Keratinocyte (primary cell): ENCODE results near the gene WNT7A. TPM values are rescaled to one million over a fixed set of nuclear protein-coding genes. Genes with fewer than 3 reads are reported as not detected.

Experiments
- DNase-seq: peaks from one replicate; pipeline ENCODE4 v3.0.0-alpha.2; 2011; ENCODE audit warnings: low read depth, missing footprints, low spot score
- FAIRE-seq: peaks from 2 replicates; lab custom pipeline; 2011; peaks lifted over from hg19 to GRCh38; lab: Jason Lieb, UNC
- H2AFZ ChIP-seq: 2 replicates; pipeline ENCODE4 v1.6.0; 2012; ENCODE audit warnings: low read length, control low read depth, inconsistent platforms; ENCODE audit not compliant: control insufficient read depth
- H3K27ac ChIP-seq: 2 replicates; pipeline ENCODE4 v1.5.1; 2011; ENCODE audit warnings: low read length; ENCODE audit not compliant: control insufficient read depth, insufficient read depth
- H3K27me3 ChIP-seq: 3 replicates; pipeline ENCODE4 v1.6.0; 2011; ENCODE audit warnings: low read length; ENCODE audit not compliant: control insufficient read depth, insufficient read depth; ENCODE audit errors: extremely low read depth
- H3K36me3 ChIP-seq, 2 experiments: 2 replicates in 1 of 2; 3 replicates in 1 of 2; pipeline ENCODE4 v1.5.1; 2011; ENCODE audit warnings: low read length in 2 of 2, mild to moderate bottlenecking in 1 of 2; ENCODE audit not compliant: control insufficient read depth in 2 of 2, insufficient read depth in 2 of 2; ENCODE audit errors: extremely low read depth in 1 of 2
- H3K4me1 ChIP-seq: 3 replicates; pipeline ENCODE4 v1.5.1; 2011; ENCODE audit warnings: low read length; ENCODE audit not compliant: control insufficient read depth, insufficient read depth; ENCODE audit errors: extremely low read depth
- H3K4me2 ChIP-seq: 3 replicates; pipeline ENCODE4 v1.6.0; 2011; ENCODE audit warnings: low read depth, low read length; ENCODE audit not compliant: control insufficient read depth, insufficient read depth; ENCODE audit errors: extremely low read depth
- H3K4me3 ChIP-seq, 3 experiments: fragments of 200-600 bp in 1 of 3; sonication (generic) in 1 of 3; 2 replicates in 2 of 3; 3 replicates in 1 of 3; pipeline ENCODE4 v1.5.1; 2011 to 2016; ENCODE audit warnings: low read length in 3 of 3, mild to moderate bottlenecking in 3 of 3, control low read depth in 2 of 3, inconsistent platforms in 1 of 3, low read depth in 1 of 3, mixed read lengths in 1 of 3, mixed run types in 1 of 3, moderate library complexity in 1 of 3; ENCODE audit not compliant: control insufficient read depth in 2 of 3, insufficient read depth in 2 of 3; ENCODE audit errors: extremely low read depth in 1 of 3
- H3K79me2 ChIP-seq: 2 replicates; pipeline ENCODE4 v1.6.0; 2012; ENCODE audit warnings: low read length; ENCODE audit not compliant: control insufficient read depth, insufficient read depth
- H3K9ac ChIP-seq: 3 replicates; pipeline ENCODE4 v1.6.0; 2011; ENCODE audit warnings: low read length; ENCODE audit not compliant: control insufficient read depth, insufficient read depth; ENCODE audit errors: extremely low read depth
- H3K9me1 ChIP-seq: 3 replicates; pipeline ENCODE4 v1.6.0; 2011; ENCODE audit warnings: low read length; ENCODE audit not compliant: control insufficient read depth, insufficient read depth; ENCODE audit errors: extremely low read depth
- H3K9me3 ChIP-seq: 2 replicates; pipeline ENCODE4 v1.5.1; 2012; ENCODE audit warnings: low read depth, low read length; ENCODE audit not compliant: control insufficient read depth
- H4K20me1 ChIP-seq: 3 replicates; pipeline ENCODE4 v1.6.0; 2011; ENCODE audit warnings: low read length; ENCODE audit not compliant: control insufficient read depth, insufficient read depth; ENCODE audit errors: extremely low read depth
- EZH2 ChIP-seq: IDR thresholded peaks from one replicate; pipeline ENCODE4 v1.6.1; 2012; ENCODE audit warnings: inconsistent platforms, mild to moderate bottlenecking, low read length, moderate library complexity
- dilution Hi-C: fragments of 300-500 bp; cut with MboI; formaldehyde crosslinking; loops from one replicate; pipeline ENCODE4 v1.7.0; 2020; ENCODE audit warnings: low sequenced_read_pairs; ENCODE audit not compliant: extremely low pct_ligation_motif_present
- polyA plus RNA-seq, 5 experiments: library from polyadenylated mRNA; depleted of rRNA in 3 of 5; stranded (reverse) in 3 of 5; stranded (forward) in 1 of 5; unstranded in 1 of 5; fragments of >200 nt; gene quantifications; 1 replicate in 1 of 5; 2 replicates in 3 of 5; 3 replicates in 1 of 5; pipeline versions ENCODE4 v1.2.1 to v1.2.3, GENCODE V29; 2011 to 2012; ENCODE audit warnings: missing spikeins in 2 of 5, low read depth in 1 of 5, low replicate concordance in 1 of 5
- TF ChIP-seq, protein P1 (sequence below), 3 experiments: IDR thresholded peaks in 1 of 3; conservative IDR thresholded peaks in 1 of 3; optimal IDR thresholded peaks in 1 of 3; 2 replicates in 2 of 3; 3 replicates in 1 of 3; pipeline versions ENCODE3 to v1.5.1; 2011; ENCODE audit warnings: low read length in 3 of 3, mild to moderate bottlenecking in 3 of 3, moderate library complexity in 2 of 3, control low read depth in 1 of 3, inconsistent platforms in 1 of 3; ENCODE audit not compliant: insufficient read depth in 2 of 3; ENCODE audit errors: extremely low read depth in 1 of 3

WNT7A gene
- polyA plus RNA-seq, 1 donor (not counting 4 experiments of a cell fraction or from before 2014, with no cell fraction given): 20.3 TPM

- Histone ChIP-seq H3K27ac (no peak overlapping the region), H3K9me3 (no peaks in the 10 kb centered on the region), H4K20me1 (peaks cover 4% of the 10 kb centered on the region), H3K4me1 (peaks cover 11% of the 10 kb centered on the region), H3K4me2 (no peak overlapping the region), H2AFZ (no peak overlapping the region), H3K4me3 (no peak overlapping the region), H3K9ac (no peak overlapping the region), H3K27me3 (peaks cover 4% of the 10 kb centered on the region), H3K36me3 (peaks cover 3 to 4% of the 10 kb centered on the region in 2 experiments), H3K9me1 (no peaks in the 10 kb centered on the region), H3K79me2 (peaks cover 30% of the 10 kb centered on the region)
- TF ChIP-seq, protein P1, sequence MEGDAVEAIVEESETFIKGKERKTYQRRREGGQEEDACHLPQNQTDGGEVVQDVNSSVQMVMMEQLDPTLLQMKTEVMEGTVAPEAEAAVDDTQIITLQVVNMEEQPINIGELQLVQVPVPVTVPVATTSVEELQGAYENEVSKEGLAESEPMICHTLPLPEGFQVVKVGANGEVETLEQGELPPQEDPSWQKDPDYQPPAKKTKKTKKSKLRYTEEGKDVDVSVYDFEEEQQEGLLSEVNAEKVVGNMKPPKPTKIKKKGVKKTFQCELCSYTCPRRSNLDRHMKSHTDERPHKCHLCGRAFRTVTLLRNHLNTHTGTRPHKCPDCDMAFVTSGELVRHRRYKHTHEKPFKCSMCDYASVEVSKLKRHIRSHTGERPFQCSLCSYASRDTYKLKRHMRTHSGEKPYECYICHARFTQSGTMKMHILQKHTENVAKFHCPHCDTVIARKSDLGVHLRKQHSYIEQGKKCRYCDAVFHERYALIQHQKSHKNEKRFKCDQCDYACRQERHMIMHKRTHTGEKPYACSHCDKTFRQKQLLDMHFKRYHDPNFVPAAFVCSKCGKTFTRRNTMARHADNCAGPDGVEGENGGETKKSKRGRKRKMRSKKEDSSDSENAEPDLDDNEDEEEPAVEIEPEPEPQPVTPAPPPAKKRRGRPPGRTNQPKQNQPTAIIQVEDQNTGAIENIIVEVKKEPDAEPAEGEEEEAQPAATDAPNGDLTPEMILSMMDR (optimal IDR thresholded peaks at IDR 0.05 in 1 of 3, IDR thresholded peaks at IDR 0.05 in 1 of 3, conservative IDR thresholded peaks at IDR 0.05 in 1 of 3; ENCODE audit: extremely low read depth in 1 of 3, insufficient read depth in 2 of 3, low read length in 3 of 3): no peak
- no peak for TF ChIP-seq EZH2
- DNase-seq: no peak
- no peak for FAIRE-seq
- dilution Hi-C loops: no loop called here
These were observed 1.9 kb upstream of the WNT7A start for GRCh38 chr3:13881536-13882410.

DNA sequence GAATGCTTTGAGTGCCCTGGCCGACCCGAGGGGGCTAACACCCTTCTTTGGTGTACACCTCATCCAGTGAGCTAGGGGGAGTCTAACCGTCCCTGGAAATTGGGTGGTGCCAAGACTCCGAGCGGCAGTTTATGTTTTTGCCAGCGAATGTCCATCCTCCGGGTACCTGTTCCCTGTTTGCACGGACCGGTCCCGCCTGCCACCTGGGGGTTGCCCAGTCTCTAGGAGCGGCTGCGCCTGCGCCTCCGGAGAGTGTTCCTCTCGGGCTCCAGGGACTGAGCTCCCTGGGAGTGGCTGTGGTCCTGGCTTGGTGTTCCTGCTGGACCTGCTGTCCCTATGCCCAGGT, 913 bp upstream of the WNT7A start:
- Histone ChIP-seq H2AFZ (no peak overlapping the region), H3K27me3 (peaks cover 4% of the 10 kb centered on the region), H3K79me2 (peaks cover 40% of the 10 kb centered on the region), H3K36me3 (peaks cover 6 to 8% of the 10 kb centered on the region in 2 experiments), H3K9ac (no peak overlapping the region), H3K27ac (no peak overlapping the region), H3K9me3 (no peaks in the 10 kb centered on the region), H3K4me3 (peak overlapping the region in 2 of 3 experiments; percentile 1 to 21), H4K20me1 (peaks cover 5% of the 10 kb centered on the region), H3K4me2 (peak overlapping the region; percentile 76), H3K9me1 (no peaks in the 10 kb centered on the region), H3K4me1 (peaks cover 13% of the 10 kb centered on the region)
- TF ChIP-seq EZH2: no peak
- TF ChIP-seq, protein P1 (optimal IDR thresholded peaks at IDR 0.05 in 1 of 3, IDR thresholded peaks at IDR 0.05 in 1 of 3, conservative IDR thresholded peaks at IDR 0.05 in 1 of 3; ENCODE audit: extremely low read depth in 1 of 3, insufficient read depth in 2 of 3, low read length in 3 of 3): no peak
- DNase-seq (no peak), FAIRE-seq (no peak)
- dilution Hi-C loops: no loop called here
